Thymus (tissue), 11 donors: ENCODE data around the gene KRTAP10-12. TPM values are rescaled to one million over a fixed set of nuclear protein-coding genes. Genes with fewer than 3 reads are reported as not detected.
"Not testable (repeated sequence)": the region's sequence is repeated elsewhere in the genome, so short reads cannot be mapped to it uniquely, and the experiment has no call there.

ENCODE experiments used
- DNase-seq, 9 donors: peaks; one replicate each; pipeline ENCODE4 v3.0.0-alpha.2; 2013; ENCODE audit warnings: low spot score in 9 of 9, low read depth in 6 of 9, missing footprints in 1 of 9
- H3K27ac ChIP-seq, 2 donors: one replicate each; pipeline ENCODE4 v1.5.1; 2013; ENCODE audit warnings: control low read depth in 1 of 2, low read depth in 1 of 2, low read length in 1 of 2, mild to moderate bottlenecking in 1 of 2, moderate library complexity in 1 of 2
- H3K27me3 ChIP-seq, 2 donors: one replicate each; pipeline ENCODE4 v1.5.1; 2013; ENCODE audit warnings: low read length in 1 of 2; ENCODE audit not compliant: control insufficient read depth in 2 of 2, insufficient read depth in 1 of 2
- H3K36me3 ChIP-seq, 2 donors: one replicate each; pipeline ENCODE4 v1.5.1; 2013; ENCODE audit warnings: low read length in 1 of 2, mild to moderate bottlenecking in 1 of 2, moderate library complexity in 1 of 2; ENCODE audit not compliant: control insufficient read depth in 2 of 2, insufficient read depth in 2 of 2
- H3K4me1 ChIP-seq, 2 donors: one replicate each; pipeline ENCODE4 v1.5.1; 2013; ENCODE audit warnings: low read length in 2 of 2; ENCODE audit not compliant: control insufficient read depth in 2 of 2, insufficient read depth in 2 of 2
- H3K4me3 ChIP-seq, 2 donors: one replicate each; pipeline ENCODE4 v1.5.1; 2013; ENCODE audit warnings: low read length in 2 of 2, control low read depth in 1 of 2, mild to moderate bottlenecking in 1 of 2
- H3K9me3 ChIP-seq, 2 donors: one replicate each; pipeline ENCODE4 v1.5.1; 2013; ENCODE audit warnings: low read length in 1 of 2, mild to moderate bottlenecking in 1 of 2; ENCODE audit not compliant: control insufficient read depth in 2 of 2, insufficient read depth in 1 of 2
- WGBS: extraction: QIAGEN DNeasy Blood & Tissue Kit; methylation state at CpG from one replicate; pipeline ENCODE4 v1.1.7; 2013; 5-methylcytosine and 5-hydroxymethylcytosine counted together
- polyA plus RNA-seq: library from polyadenylated mRNA; stranded (reverse); fragments of 200-250 nt; gene quantifications from one replicate; pipeline ENCODE4 v1.2.3, GENCODE V29; 2013
- total RNA-seq: library from RNA; stranded (reverse); fragments of 120-200 nt; gene quantifications from one replicate; pipeline ENCODE4 v1.2.4, GENCODE V29; 2013
- donor health status: healthy.

The KRTAP10-12 gene
- total and polyA plus RNA-seq, 2 donors = not detected

DNA sequence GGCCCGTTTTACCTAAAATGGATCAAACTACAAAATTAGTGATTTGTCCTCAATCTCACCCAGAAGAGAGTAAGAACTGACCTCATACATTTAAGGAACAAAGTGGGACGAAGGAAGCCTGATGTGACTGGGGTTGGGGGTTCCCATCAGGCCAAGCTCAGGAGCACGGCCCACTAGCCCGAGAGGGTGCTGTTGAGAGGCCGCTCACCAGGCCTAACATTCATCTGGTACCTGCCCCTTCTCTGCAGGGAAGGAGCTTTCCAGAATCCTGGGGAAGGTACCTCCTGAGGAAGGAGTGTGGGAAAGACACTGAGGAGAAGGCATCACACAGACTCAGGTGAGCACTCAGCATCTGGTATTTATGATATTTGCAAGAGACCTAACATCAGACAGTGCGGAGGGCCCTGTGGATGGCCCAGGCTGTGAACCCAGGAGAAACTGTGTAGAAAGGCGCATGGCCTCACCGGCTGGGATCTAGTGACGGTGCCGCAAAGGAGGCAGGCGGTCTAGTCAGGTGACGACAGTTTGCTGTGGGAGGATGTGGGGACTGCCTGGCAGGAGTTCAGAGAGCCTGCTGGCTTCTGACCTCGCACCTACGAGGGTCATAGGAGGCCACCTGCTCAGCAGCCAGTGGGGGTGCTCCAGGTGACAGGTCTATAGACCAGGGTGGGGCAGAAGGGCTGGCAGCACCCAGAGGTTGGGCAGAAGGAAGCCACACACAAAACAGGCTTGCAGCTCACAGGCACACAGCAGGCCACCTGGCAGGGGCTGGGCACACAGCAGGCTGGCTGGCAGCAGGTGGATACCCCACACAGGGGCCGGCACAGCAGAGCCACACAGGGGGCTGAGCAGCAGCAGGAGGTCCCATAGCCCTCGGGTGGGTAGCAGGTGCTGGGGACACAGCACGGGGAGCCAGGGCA, 43.1 kb upstream of the KRTAP10-12 start:
- no peak overlapping the region for H3K27ac ChIP-seq
- WGBS = 87% methylated on average over 17 of the region's 17 CpGs

DNA sequence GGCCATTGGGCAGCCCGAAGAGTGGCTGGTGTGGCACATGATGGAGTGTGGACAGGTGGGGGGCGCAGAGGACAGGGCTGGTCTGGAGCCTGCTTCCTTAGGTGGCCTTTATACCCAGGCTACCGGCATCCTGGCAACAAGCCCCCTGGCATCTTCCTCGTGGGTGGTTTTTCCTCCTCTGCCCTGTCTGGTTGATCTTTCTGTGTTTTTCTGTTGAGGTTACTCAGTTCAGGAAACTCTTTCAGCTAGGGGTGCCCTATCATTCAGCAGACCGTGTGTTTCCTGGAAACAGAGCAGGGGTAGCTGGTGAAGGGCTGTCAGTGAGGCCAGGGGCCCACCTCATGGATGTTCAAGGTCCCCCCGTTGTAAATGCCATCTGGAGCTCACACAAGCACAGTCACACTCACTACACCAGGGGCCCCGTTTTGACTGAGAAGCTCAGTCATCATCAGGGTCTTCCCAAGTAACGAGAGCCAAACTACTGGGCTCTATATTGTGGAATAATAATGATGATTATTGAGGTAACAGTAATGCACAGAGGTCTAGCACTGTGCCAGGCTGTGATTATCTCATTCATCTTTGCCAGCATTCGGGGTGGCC, 42.3 kb upstream of the KRTAP10-12 start, which contains the start of gene KRTAP12-4:
TSS of gene KRTAP12-4 (minus strand) at position 84 of the 600 bp plus-strand sequence. CDS start at position 39, 45 bp downstream.
- no peak for DNase-seq
- H3K27ac ChIP-seq = no peak within 1 kb of the TSS
- H3K4me1 ChIP-seq = peaks cover 0 to 2% of the 10 kb centered on the region in 2 donors
- no peak within 1 kb of the TSS for H3K4me3 ChIP-seq
- H3K36me3 ChIP-seq = no peaks in the 10 kb centered on the region
- WGBS = 62% methylated on average over 9 of the region's 9 CpGs
- peaks cover 1 to 19% of the 10 kb centered on the region in 2 donors for H3K9me3 ChIP-seq
- H3K27me3 ChIP-seq = peaks cover 0 to 2% of the 10 kb centered on the region in 2 donors

More for the DNA sequence above, 43.1 kb upstream of the KRTAP10-12 start:
- no peak overlapping the region for H3K4me3 ChIP-seq
- no peak for DNase-seq
- H3K27me3 ChIP-seq = peaks cover 0 to 2% of the 10 kb centered on the region in 2 donors
- peaks cover 0 to 2% of the 10 kb centered on the region in 2 donors for H3K4me1 ChIP-seq
- no peaks in the 10 kb centered on the region for H3K36me3 ChIP-seq
- peaks cover 1 to 19% of the 10 kb centered on the region in 2 donors for H3K9me3 ChIP-seq

DNA sequence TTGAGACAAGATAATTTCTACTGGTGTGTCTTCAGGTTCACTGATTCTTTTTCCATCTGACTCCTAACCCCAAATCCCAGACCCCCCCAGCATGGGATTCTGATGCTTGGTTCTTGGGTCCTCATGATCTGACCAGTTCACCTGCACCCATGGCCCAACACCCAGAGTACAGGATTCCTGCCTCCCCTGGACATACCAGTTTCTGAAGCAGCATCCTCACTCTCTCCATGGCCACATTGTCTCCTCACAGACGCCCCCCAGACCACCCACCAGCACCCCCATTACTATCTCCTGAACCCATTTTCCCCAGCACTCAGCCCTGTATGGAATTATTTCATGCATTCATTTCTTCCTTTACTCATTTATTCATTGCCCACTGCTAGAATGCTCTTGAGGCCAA, 40.1 kb upstream of the KRTAP10-12 start:
- H3K9me3 ChIP-seq = peaks cover 1 to 21% of the 10 kb centered on the region in 2 donors
- 95% methylated on average over 1 of the region's 1 CpG for WGBS
- H3K4me1 ChIP-seq = peaks cover 0 to 2% of the 10 kb centered on the region in 2 donors
- no peaks in the 10 kb centered on the region for H3K36me3 ChIP-seq
- H3K27ac ChIP-seq = no peak overlapping the region
- no peak for DNase-seq
- H3K4me3 ChIP-seq = no peak overlapping the region
- H3K27me3 ChIP-seq = peaks cover 0 to 2% of the 10 kb centered on the region in 2 donors

DNA sequence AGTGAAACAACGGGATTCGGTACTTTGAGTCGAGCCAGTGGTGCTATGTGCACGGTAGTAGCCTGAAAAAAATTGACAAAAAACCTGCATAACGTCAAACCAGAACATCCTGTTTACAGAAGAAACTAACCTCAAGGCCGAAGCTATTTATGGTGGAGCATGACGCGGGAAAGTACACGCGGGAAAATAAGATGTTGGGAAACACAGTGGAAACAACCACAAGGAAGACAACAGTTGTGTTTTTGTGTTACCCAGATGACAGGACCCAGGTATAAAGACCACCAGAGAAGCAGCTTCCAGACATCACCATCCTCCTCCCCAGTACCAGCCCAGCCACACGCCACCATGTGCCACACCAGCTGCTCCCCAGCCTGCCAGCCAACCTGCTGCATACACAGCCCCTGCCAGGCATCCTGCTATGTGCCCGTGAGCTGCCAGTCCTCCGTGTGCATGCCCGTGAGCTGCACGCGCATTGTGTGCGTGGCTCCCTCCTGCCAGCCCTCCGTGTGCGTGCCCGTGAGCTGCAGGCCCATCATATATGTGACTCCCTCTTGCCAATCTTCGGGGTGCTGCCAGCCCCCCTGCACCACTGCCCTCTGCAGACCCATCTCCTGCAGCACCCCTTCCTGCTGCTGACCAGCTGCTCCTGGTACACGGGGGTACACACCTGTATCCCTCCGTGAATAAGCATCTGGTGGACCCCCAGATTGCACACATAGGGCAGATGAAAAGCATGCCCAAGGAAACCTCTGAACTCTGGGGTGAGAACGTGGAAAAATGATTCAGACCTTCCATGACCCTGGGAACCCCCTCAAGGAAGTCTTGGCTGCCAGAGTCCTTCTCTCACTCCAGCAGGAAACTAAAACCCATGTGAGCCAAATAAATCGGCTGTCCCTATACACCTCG, 39.1 kb upstream of the KRTAP10-12 start, which contains the start of gene KRTAP12-3:
TSS of gene KRTAP12-3 (plus strand) at position 298 of the 906 bp plus-strand sequence. CDS start at position 346, 48 bp downstream.
- H3K27ac ChIP-seq = no peak within 1 kb of the TSS

DNA sequence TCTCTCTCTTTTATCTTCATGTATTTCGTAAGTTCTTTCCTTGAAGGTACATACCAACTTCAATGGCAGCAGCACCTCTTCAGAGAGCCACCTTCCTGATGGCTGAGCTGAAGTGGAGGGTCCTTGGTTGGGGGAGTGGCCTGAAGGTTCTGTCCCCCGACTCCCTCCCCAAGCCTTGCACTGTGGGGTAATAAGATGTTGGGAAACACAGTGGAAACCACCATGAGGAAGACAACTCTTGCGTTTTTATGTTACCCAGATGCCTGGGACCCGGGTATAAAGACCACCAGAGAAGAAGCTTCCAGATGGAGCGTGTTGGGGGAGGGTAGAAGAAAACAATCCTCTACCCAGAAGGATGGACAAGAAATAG, 38.4 kb upstream of the KRTAP10-12 start:
- Histone ChIP-seq H3K9me3 (peaks cover 0 to 21% of the 10 kb centered on the region in 2 donors), H3K4me1 (peaks cover 0 to 2% of the 10 kb centered on the region in 2 donors), H3K27ac (no peak overlapping the region), H3K27me3 (peaks cover 0 to 2% of the 10 kb centered on the region in 2 donors), H3K4me3 (no peak overlapping the region), H3K36me3 (no peaks in the 10 kb centered on the region)
- no peak for DNase-seq
- 87% methylated on average over 5 of the region's 5 CpGs for WGBS

More for the DNA sequence above, 39.1 kb upstream of the KRTAP10-12 start, which contains the start of gene KRTAP12-3:
- DNase-seq = peak in 1 of 9 donors; percentile 10
- Histone ChIP-seq H3K9me3 (peaks cover 1 to 21% of the 10 kb centered on the region in 2 donors), H3K4me3 (no peak within 1 kb of the TSS), H3K36me3 (no peaks in the 10 kb centered on the region), H3K4me1 (peaks cover 0 to 2% of the 10 kb centered on the region in 2 donors), H3K27me3 (peaks cover 0 to 2% of the 10 kb centered on the region in 2 donors)
- 73% methylated on average over 26 of the region's 26 CpGs for WGBS

DNA sequence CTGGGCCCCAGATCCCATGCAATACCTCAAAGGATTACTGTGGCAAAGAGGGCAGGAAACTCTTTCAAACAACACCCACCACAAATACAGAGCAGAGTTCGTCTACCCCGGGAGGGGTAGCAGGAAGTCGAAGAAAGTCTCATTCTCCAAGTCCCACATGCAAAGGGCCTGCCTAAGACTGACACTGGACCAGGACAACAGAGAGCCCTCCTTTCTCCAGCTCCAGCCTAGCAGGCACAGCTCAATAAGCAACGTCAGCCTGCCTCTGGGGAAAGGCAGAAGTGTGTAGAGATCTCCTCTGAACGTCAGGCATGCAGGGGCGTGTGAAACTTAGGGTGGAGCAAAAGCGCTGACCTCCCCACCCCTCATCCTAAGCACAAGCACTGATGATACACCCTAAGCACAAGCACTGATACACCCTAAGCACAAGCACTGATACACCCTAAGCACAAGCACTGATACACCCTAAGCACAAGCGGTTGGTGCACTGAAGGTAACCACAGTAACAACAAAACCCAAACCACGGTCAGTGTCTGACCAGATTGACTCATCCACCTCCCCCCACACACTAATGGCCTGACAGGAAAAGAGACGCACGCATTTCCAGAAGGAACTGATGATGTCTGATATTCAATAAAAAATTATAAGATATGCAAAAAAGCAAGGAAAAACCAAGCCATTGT, 37.9 kb upstream of the KRTAP10-12 start:
- no peaks in the 10 kb centered on the region for H3K36me3 ChIP-seq
- no peak overlapping the region for H3K27ac ChIP-seq
- 64% methylated on average over 11 of the region's 11 CpGs for WGBS
- no peak for DNase-seq
- H3K9me3 ChIP-seq = peaks cover 0 to 19% of the 10 kb centered on the region in 2 donors
- H3K4me1 ChIP-seq = peaks cover 0 to 2% of the 10 kb centered on the region in 2 donors
- peaks cover 0 to 2% of the 10 kb centered on the region in 2 donors for H3K27me3 ChIP-seq
- no peak overlapping the region for H3K4me3 ChIP-seq

DNA sequence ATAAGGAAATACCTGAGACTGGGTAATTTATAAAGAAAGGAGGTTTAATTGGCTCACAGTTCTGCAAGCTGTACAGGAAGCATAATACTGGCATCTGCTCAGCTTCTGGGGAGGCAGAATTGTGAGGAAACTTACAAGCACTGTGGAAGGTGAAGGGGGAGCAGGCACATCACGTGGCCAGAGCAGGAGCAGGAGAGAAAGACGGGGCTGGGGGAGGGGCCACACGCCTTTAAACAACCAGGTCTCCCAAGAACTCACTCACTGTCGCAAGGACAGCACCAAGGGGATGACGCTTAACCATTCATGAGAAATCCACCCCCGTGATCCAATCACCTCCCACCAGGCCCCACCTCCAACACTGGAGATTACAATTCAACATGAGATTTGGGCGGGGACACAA, 35.4 kb upstream of the KRTAP10-12 start:
- 63% methylated on average over 7 of the region's 7 CpGs for WGBS
- H3K4me3 ChIP-seq, H3K27me3 ChIP-seq, H3K27ac ChIP-seq, H3K9me3 ChIP-seq, H3K4me1 ChIP-seq, DNase-seq, H3K36me3 ChIP-seq: not testable (repeated sequence)

DNA sequence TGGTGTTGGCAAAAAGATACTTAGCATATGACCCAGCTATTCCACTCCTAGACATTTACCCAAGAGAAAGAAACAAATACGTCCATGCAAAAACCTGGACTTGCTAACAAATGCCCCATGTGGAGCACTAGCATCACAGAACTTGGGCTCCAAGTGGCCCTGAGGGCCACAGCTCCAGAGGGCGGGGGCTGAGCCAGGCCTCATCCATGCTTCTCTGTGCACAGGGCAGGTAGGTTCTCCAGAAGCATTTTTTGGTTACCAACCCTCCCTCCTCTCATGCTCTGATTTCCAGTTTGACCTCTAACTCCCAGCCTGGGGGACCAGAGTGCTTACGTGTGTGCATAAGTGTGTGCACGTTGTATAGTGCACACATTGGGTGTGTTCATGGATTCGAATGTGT, 32.3 kb upstream of the KRTAP10-12 start:
- peaks cover 0 to 3% of the 10 kb centered on the region in 2 donors for H3K9me3 ChIP-seq
- no peak overlapping the region for H3K27ac ChIP-seq
- no peaks in the 10 kb centered on the region for H3K4me1 ChIP-seq
- no peaks in the 10 kb centered on the region for H3K36me3 ChIP-seq
- DNase-seq = no peak
- H3K4me3 ChIP-seq = no peak overlapping the region
- WGBS = 96% methylated on average over 5 of the region's 5 CpGs
- no peaks in the 10 kb centered on the region for H3K27me3 ChIP-seq
